ENCODE measurements around the gene DDX24.

The DDX24 gene

DNA sequence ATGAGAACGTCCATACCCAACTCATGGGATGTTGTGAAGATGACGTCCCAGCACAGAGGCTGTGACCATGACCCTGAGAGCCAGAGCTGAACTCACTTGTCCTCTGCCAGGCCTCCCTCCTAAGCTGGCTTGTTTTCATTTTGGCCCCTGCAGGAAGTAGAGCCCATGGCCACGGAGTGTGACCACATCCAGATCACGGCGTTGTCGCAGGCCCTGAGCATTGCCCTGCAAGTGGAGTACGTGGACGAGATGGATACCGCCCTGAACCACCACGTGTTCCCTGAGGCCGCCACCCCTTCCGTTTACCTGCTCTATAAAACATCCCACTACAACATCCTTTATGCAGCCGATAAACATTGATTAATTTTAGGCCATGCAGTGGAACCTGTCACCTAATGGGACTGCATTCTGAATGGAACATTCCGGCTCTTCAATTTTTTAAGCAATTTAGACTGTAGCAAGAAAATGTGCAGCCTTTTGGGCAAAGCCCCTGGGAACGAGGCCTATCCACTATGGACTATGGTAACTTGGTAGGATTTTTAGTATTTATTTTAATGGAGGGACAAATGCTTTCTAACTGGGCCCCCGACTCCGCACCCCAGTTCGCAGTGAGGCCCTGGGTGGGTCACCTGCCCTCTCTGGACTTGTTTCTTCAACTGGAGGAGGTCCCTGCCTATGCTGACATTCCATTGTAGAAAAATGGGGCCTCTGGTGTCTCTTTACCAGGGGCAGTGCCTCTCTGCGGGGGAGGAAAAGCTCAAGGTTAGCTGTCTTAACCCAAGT lies 35.2 kb downstream of the DDX24 start:
- no peaks in the 10 kb centered on the region for H3K9me3 ChIP-seq (ENCODE audit: low read depth, low read length)
- TF ChIP-seq FOXP2 (optimal IDR thresholded peaks at IDR 0.05; ENCODE audit: control extremely low read depth, extremely low read length, insufficient read depth) (no peak), EZH2 (IDR thresholded peaks at IDR 0.05) (no peak), POLR2AphosphoS5 (IDR thresholded peaks at IDR 0.05; ENCODE audit: borderline replicate concordance, low read depth, low read length) (no peak)
- H3K27ac ChIP-seq, result no peak overlapping the region
- H3K4me3 ChIP-seq, result no peak overlapping the region
- DNase-seq (ENCODE audit: low read depth, low spot score), result no peak
- no peak overlapping the region for H3K9ac ChIP-seq (ENCODE audit: insufficient read length)
- H3K36me3 ChIP-seq (ENCODE audit: insufficient read depth, low read length), result peaks cover 62% of the 10 kb centered on the region

DNA sequence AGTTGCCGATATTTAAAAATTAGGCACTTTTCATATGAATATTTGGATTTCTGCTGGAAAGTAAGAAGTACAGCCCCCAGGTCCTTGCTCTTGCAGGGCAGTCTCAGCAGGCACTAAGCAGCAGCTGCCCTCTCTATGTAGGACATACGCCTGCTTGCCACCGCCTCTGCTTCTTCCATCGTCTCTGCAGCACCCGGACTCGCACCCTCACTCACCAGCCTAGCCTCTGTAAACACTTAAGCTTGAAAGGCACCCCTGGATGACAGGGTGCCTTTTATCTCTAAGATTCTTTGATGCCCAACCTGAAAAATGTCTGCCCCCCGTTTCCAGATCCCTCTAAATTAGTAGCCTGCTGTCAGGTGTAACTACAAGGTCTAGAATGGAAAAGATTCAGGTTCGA lies 35.9 kb downstream of the DDX24 start:
- H3K4me3 ChIP-seq, result no peak overlapping the region
- H3K9me3 ChIP-seq (ENCODE audit: low read depth, low read length), result no peaks in the 10 kb centered on the region
- no peak overlapping the region for H3K9ac ChIP-seq (ENCODE audit: insufficient read length)
- DNase-seq (ENCODE audit: low read depth, low spot score), result no peak
- H3K27ac ChIP-seq, result no peak overlapping the region
- TF ChIP-seq POLR2AphosphoS5 (IDR thresholded peaks at IDR 0.05; ENCODE audit: borderline replicate concordance, low read depth, low read length) (no peak), FOXP2 (optimal IDR thresholded peaks at IDR 0.05; ENCODE audit: control extremely low read depth, extremely low read length, insufficient read depth) (no peak), EZH2 (IDR thresholded peaks at IDR 0.05) (no peak)
- peaks cover 56% of the 10 kb centered on the region for H3K36me3 ChIP-seq (ENCODE audit: insufficient read depth, low read length)

DNA sequence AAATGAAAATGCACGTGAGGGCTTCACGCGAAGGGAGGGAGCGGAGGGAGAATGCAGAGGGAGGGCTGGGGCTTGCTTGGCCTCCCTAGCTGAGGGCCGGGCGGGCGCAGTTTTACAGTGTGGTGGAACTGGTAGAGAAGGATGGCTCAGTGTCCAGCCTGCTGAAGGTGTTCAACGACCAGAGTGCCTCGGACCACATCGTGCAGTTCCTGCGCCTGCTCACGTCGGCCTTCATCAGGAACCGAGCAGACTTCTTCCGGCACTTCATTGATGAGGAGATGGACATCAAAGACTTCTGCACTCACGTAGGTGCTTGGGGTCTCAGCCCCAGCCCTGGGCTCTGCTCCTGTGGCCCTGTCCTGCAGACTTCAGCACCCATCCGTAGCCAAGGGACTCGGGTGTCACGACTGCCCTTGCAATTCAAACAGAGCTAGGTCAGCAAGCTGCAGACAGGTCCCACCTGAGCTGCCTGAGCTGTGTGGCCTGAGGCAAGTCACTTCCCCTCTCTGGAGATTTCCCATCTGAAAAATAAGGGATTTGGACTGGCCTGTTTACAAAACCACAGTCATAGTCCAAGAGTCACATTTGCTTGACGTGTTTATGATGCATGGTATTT lies 36.4 kb downstream of the DDX24 start:
- DNase-seq (ENCODE audit: low read depth, low spot score), result no peak
- no peak overlapping the region for H3K9ac ChIP-seq (ENCODE audit: insufficient read length)
- no peaks in the 10 kb centered on the region for H3K9me3 ChIP-seq (ENCODE audit: low read depth, low read length)
- peaks cover 51% of the 10 kb centered on the region for H3K36me3 ChIP-seq (ENCODE audit: insufficient read depth, low read length)
- TF ChIP-seq EZH2 (IDR thresholded peaks at IDR 0.05) (no peak), FOXP2 (optimal IDR thresholded peaks at IDR 0.05; ENCODE audit: control extremely low read depth, extremely low read length, insufficient read depth) (no peak), POLR2AphosphoS5 (IDR thresholded peaks at IDR 0.05; ENCODE audit: borderline replicate concordance, low read depth, low read length) (no peak)
- H3K27ac ChIP-seq, result no peak overlapping the region
- H3K4me3 ChIP-seq, result no peak overlapping the region

DNA sequence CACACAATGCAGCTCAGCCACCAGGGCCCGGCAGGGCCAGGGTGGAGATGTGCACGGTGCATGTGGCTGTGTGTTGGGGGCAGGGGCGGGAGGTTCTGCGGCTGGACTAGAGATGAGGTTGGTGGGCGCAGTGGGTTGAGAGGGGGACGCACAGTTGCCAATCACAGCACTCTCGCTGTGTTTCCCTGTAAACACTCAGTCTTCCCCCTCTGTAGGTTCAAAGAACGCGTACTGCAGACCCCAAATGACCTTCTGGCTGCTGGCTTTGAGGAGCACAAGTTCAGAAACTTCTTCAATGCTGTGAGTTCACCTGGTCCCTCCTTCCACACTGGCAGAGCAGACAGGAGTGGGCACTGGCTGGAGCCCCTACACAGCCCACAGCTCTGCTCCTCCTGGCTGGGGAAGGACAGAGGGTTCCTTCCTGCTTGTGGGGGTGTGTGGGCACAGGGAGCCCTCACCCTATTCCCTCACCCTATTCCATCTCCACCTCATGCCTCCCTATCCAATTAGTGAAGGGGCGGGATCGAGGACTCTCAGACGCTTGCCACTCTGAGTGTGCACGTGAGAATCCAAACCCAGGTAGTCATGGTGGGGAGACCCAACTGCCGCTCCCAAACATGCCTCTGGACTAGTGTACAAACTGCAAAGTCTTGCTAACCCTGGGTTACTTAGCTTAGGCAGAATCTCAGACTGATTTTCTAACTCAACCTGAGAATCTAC lies 37.1 kb downstream of the DDX24 start:
- TF ChIP-seq POLR2AphosphoS5 (IDR thresholded peaks at IDR 0.05; ENCODE audit: borderline replicate concordance, low read depth, low read length) (no peak), FOXP2 (optimal IDR thresholded peaks at IDR 0.05; ENCODE audit: control extremely low read depth, extremely low read length, insufficient read depth) (no peak), EZH2 (IDR thresholded peaks at IDR 0.05) (no peak)
- no peaks in the 10 kb centered on the region for H3K9me3 ChIP-seq (ENCODE audit: low read depth, low read length)
- no peak overlapping the region for H3K4me3 ChIP-seq
- H3K36me3 ChIP-seq (ENCODE audit: insufficient read depth, low read length), result peaks cover 44% of the 10 kb centered on the region
- no peak for DNase-seq (ENCODE audit: low read depth, low spot score)
- H3K9ac ChIP-seq (ENCODE audit: insufficient read length), result no peak overlapping the region
- H3K27ac ChIP-seq, result no peak overlapping the region

DNA sequence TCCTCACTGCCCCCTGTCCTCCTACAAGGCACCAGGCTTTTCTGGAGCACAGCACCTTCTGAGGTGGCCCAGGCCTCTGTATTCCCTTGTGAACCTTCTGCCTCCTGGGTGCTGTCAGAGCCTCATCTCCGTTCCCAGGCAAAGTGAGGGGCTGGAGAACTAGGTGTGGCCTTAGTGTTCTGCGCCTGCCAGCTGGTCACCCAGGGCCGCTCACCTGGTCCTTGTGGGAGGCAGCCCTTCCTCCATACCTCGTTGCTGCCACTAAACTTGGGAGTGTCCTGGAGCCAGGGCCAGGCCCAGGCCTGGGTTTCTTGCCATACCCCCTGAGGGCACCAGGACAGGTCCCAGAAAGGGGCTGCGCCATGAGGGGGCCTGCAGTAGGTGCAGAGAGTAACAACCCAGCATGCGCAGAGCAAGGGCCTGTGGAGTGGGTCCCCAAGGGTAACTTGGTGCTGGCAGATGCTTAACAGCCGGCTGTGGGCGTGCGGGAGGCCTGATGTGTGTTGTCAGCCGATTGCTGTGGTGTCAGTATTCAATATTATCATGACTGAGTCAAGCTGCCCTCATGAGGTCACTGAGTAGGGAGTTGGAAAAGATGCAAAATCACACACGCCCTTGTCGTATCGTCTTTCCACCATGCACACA lies 37.8 kb downstream of the DDX24 start:
- no peak for DNase-seq (ENCODE audit: low read depth, low spot score)

GRCh38 chr14:94042433-94043091 lies 38.4 kb downstream of the DDX24 start:
- TF ChIP-seq EZH2 (IDR thresholded peaks at IDR 0.05) (no peak), POLR2AphosphoS5 (IDR thresholded peaks at IDR 0.05; ENCODE audit: borderline replicate concordance, low read depth, low read length) (no peak)
- peaks cover 31% of the 10 kb centered on the region for H3K36me3 ChIP-seq (ENCODE audit: insufficient read depth, low read length)
- DNase-seq (ENCODE audit: low read depth, low spot score), result no peak
- H3K4me3 ChIP-seq, result no peak overlapping the region
- no peak overlapping the region for H3K27ac ChIP-seq
- no peak overlapping the region for H3K9ac ChIP-seq (ENCODE audit: insufficient read length)
- no peaks in the 10 kb centered on the region for H3K9me3 ChIP-seq (ENCODE audit: low read depth, low read length)

More for the DNA sequence above, 37.8 kb downstream of the DDX24 start:
- H3K9me3 ChIP-seq (ENCODE audit: low read depth, low read length), result no peaks in the 10 kb centered on the region
- peaks cover 38% of the 10 kb centered on the region for H3K36me3 ChIP-seq (ENCODE audit: insufficient read depth, low read length)
- H3K9ac ChIP-seq (ENCODE audit: insufficient read length), result no peak overlapping the region
- no peak overlapping the region for H3K27ac ChIP-seq
- no peak overlapping the region for H3K4me3 ChIP-seq
- TF ChIP-seq POLR2AphosphoS5 (IDR thresholded peaks at IDR 0.05; ENCODE audit: borderline replicate concordance, low read depth, low read length) (no peak; the same call in 1 of the 2 replicates), FOXP2 (optimal IDR thresholded peaks at IDR 0.05; ENCODE audit: control extremely low read depth, extremely low read length, insufficient read depth) (no peak), EZH2 (IDR thresholded peaks at IDR 0.05) (no peak)

- no peaks in the 10 kb centered on the region for H3K9me3 ChIP-seq (ENCODE audit: low read depth, low read length)
- DNase-seq (ENCODE audit: low read depth, low spot score), result no peak
- H3K27ac ChIP-seq, result no peak overlapping the region
- H3K36me3 ChIP-seq (ENCODE audit: insufficient read depth, low read length), result peaks cover 24% of the 10 kb centered on the region
- peak; percentile 10; the same call in 1 of the 2 replicates for TF ChIP-seq POLR2AphosphoS5 (IDR thresholded peaks at IDR 0.05; ENCODE audit: borderline replicate concordance, low read depth, low read length)
- TF ChIP-seq FOXP2 (optimal IDR thresholded peaks at IDR 0.05; ENCODE audit: control extremely low read depth, extremely low read length, insufficient read depth), result no peak
- H3K9ac ChIP-seq (ENCODE audit: insufficient read length), result no peak overlapping the region
- H3K4me3 ChIP-seq, result no peak overlapping the region
Observed at GRCh38 chr14:94041551-94042346, 39.3 kb downstream of the DDX24 start.

Data from SK-N-MC (cell line).